NCI-H2171 (cell line): ENCODE results near the gene TTC28.

ENCODE experiments used
- DNase-seq: peaks from one replicate; lab custom pipeline; 2025; lab: John Stamatoyannopoulos, UW

The TTC28 gene

DNA sequence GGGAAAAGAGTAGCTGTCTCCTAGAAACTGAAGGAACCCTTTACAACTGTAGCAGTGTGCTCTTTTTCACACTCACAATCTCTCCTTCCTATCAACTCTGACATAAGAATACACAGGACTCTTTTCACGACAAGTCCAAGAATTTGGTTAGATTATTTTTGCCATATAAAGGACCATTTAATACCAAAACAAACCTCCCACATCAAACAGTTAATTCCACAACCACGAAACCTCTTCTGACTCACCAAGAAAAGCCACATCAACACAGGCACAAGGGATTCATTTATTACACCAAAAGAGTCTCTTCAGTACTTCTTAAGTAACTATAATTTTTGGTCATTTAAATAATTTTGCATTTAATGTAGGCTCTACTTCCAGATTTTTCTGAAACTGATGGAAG, 538.0 kb downstream of the TTC28 start:
- no peak for DNase-seq

DNA sequence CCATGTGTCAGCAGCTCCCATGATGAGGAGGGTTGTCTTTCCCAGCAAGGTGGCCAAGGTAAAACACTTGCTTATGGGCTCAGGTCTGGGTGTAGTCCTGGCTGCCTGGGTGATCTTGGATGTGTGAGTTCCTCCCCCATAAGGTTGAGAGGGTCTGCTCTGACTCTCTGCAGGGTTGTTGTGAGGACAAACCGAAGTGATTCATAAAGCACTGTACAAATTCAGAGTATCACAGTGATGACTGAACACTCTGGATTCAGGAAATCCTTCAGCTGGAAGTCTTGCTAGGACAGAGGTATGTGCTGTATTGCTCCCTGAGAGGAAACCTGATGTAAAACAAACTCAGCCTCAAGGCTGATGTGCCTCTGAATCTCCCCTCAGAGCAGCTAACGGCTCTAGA, 539.7 kb downstream of the TTC28 start:
- no peak for DNase-seq

DNA sequence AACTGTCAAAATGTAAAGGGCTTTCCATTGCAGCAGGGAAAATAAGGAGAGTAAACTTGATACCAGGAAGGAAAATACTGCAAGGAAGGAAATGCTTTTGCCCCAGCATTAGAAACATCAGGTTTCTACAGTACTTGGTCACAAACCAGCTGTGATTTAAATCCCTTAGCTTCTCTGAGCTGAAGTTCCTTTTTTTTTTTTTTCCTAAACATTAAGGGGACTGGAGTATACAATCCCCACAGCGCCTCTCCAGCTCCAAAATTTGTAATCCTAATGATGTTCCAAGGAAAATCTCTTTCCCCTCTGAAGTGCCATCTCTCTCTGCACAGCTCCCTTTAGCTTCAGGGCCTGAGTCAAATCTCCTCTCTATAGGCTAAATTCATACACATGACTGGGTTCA, 540.1 kb downstream of the TTC28 start:
- no peak for DNase-seq

DNA sequence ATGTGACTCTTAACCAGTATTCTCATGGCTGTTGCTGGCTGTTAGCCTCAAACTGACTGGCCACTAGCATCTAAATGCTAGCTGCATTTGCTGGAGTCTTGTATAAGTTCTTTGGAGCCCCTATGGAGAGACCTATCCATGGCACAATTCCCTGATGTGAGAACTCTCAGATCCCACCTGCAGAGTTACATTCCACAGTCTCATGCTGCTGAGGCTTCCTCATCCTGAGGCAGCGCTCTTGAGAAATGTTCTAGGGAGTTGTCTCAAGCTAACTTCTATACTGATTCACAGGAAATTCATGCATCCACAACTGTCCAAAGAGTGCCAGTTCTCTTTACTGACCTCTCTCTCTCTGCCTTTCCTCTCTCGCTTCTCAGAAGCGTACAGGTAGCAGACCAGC, 542.6 kb downstream of the TTC28 start:
- DNase-seq, result no peak

DNA sequence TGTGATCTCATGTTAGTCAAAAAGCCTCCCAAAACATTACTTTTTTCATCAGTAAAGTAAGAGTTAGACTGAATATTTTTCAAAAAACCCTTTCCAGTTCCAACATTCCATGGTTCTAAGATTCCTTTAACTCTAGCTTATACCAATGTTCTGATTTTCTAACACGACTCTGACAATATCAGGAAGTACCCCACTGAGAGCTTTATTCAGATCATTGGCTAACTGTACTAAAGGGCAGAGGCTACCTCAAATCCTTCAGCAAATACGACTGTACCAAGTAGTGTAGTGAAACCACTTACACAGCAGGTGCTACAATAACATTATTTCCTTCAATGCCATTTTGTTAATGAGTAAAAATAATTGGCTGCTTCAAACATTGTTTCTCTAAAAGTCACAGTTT, 547.2 kb downstream of the TTC28 start:
- no peak for DNase-seq

DNA sequence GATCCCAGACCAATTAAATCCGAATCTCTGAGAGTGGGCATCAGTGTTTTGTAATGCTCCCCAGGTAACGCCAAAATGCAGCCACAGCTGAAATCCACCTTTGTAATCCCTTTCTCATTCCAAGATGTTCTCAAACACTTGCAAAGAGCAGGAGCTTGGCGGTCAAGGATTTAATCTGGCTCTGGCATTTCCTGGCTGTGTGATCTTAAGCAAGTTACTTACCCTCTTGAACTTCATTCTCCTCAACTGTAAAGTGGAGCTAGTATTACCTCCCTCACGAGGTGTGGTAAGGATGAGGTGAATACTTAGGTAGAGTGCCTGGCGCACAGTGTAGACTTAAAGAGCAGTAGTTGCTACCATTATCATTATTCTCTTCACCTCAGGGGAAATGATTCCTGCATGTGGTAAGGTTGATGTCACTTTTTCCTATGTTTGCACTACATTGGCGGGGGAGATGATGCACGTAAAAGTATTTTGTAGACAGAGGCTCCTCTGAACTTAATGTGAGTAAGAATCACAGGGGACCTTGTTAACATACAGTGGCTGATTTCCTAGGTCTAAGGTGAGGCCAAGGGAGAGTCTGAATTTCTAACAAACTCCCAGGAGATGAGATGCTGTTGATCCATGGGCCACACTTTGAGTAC, 550.2 kb downstream of the TTC28 start:
- DNase-seq, result no peak

DNA sequence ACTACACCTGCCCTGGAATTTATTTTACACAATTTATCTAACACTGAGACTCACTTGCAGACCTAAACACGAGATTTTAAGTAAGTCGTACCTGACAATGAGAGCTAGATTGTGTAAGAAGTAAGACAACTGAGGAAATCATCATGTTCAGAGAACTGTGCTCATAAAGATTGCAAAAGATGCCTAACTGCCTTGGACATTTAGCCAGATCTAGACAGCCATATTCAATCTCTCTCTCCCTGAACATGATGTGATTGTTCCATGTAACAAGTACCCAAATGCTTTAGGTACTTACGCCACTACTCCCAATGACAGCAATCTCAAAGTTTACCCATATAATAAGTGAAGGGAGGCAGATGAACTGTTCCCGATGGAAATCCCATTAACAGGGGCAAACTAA, 550.8 kb downstream of the TTC28 start:
- no peak for DNase-seq

DNA sequence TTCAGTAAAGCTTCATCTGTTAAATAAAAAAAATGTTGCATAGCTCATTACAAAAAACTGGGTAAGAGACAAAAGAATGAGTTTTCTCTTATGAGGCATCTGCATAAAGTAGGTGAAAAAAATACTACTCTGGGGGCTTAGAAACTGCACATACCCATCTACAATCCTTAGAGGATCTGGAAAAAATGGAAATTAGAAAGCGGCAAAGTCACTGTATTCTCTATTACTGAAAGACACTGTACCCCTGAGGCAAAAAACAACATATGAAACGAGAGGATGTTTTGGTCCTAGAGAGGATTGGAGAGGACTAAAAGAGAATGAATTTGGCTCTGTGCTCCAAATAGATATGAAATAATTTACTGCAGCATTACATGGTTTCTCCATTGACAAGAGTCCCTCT, 553.8 kb downstream of the TTC28 start:
- DNase-seq, result no peak

DNA sequence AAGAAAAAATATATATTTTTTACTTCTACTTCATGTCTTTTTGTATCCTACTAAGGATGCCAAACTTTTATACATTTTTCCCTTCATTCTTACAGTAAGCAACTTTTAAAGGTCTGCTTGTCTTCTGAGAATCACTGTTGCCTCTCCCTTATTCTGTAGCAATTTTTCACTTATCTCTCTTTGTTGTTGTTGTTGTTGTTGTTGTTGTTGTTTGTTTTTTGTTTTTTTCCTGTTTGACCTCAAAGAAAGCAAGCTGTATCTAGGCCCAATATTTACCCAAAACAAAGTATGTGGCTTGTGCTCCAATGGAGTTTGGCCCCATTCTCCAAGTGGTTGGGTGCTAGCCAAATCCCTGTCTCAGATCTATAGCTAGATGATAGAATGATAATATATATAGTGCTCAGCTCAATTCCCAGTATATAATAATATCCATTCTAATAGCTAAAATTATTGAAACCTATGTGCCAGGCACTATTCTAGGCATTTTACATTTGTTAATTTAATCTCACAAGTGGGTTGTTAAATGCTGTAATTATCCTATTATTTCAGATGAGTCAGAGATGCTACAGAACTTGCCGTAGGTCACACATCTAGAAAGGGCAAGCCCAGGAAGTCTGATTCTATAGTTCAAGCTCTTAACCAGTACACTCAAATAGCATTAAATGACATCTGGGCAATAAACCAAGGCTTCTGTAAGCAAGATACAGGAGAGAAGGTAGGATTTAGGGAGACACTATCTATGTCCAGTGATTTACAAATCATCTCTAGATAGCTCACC, 555.5 kb downstream of the TTC28 start:
- no peak for DNase-seq

DNA sequence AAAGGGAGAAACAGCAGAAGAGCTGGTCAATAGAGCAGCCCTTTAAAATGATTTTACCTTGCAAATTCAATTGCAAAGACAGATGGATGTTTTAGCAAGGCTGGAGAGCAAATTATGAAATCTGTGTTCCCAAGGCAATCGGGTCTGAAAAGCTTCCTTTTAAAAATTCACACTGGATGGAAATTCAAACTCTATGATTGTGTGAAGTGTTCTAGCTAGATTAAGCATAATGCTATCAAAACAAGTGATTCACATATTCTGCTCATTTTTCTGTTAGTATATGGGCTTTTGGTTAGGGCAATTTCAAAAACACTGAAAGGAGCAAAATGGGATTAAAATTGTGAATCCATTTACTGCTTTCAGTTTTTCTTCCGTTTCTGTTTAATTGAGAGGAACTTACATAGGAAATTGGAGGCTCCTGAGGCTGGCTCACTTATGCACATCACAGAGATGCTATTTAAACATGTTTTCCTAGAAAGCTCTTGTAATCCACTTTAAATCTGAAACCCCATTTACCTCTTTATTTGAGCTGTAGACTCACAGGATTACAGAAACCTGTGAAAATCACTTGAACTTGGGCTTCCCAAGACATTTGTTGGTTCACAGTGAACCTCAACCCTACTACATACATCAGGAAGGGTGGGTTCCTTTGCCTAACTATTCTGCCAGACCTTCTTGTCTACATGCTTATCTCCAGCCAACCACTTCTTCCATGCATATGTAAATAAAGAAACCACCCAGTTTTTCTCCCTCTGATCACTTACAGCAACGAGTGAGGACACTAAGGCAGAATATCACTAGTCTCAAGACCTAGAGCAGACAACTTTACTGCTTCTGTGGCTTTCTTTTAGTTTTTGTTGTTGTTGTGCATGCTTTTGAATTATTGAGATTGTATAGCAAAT, 558.7 kb downstream of the TTC28 start:
- DNase-seq, result no peak

DNA sequence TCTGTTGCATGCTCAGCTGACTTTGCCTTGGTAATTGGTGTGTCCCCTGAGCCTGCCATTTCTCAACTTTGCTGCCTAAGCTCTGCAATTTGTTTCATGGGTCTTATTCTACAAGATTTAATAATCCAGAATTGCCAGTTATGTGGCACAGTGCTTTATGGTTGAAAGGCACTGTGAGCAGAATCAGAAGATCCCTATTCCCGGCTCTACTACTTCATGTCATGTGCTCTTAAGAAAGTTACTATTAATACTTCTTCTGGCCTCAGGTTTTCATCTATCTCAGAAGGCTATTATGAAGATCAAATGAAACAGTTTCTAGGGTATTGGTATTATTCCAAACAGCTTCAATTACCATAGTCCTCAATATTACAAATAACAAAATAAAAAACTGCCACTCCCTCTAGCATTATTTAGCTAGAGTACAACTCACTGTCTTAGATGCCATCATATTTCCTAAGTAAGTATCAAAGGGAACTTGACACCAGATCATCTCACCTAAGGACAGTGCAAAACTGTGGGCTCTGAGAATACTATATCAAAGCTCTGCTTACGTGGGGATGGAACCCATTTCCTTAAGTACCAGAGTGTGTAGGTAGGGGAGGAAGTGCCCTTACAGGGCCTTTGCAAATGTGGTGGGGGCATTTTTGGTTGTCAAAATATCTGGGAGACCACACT, 560.5 kb downstream of the TTC28 start:
- DNase-seq, result no peak

DNA sequence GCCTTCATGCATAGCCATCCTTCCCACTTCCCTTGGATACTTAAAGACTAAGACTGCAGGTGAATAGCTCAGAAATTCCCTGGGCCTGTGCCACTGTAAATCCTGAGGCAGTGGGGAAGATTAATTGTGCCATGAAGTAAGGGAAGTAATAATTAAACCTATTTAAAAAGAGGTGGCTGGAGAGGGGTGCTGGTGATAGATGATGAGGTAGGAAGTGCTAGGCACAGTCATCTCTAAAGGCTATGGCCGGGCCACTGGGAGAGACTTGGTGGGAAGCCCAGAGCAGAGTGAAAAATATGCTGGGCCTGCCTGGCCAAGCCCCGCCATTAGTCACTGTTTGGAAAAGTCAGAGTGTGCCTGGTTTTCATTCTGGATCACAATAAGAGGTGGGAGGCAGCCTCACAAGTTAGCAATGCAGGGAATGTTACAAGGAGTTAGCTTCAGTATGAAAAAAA, 563.4 kb downstream of the TTC28 start:
- DNase-seq, result no peak

DNA sequence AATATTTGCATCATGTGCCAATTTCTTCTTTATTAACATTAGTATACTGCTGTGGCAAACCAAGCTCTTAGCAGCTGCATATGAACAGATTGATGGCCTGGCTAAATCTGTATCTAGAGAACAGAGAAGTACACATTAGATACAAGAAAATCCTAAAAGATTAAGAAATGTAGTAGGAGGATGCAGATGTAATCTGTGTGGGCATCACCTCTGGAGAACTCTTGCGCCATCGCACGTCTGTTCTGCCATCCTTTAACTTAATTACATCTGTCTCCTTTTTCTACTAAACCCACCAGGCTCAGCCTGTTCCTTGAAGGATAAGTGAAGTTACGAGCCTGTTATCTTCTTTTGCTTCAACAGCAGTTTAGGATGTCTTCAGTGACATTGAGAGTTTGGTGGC, 564.2 kb downstream of the TTC28 start:
- DNase-seq, result no peak

DNA sequence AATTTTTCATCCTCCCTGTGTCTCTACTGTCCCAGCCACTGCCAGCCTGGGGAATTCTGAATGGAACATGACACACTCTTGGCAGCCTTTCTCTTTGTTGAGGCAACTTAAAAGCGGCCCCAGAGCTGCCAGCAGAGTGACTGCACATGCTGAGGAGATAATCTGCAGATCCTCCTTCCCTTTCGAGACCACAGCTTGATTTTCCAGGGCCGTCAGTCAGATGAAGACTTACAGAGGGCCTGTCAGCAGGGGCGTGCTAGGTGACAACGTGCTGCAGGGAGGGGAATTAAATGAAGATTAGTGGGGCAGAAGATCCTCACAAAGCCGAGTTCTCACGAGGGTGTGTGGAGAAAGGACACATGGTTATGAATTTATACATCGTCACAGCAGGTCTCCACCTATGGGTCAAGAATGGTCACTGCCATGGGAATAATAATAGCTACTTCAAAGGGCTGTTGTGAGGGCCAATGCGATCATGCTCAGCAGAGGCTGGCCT, 567.0 kb downstream of the TTC28 start:
- DNase-seq, result no peak

DNA sequence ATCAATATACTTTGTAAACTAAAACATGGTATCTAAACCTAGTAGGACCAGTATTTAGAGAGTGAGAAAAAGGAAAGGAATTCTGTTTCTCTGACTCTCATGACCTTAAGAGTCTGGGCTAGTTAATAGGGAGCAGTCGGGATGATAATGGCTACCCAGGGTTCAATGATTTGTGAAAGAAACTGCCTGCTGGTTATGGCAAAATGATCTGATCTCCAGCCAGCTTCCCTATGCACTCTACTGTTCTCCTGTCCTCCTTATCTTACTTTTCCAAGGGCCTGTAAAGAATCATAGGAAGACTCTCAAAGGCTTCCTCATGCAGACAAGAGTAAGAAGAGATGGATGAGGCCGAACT, 567.5 kb downstream of the TTC28 start:
- no peak for DNase-seq

DNA sequence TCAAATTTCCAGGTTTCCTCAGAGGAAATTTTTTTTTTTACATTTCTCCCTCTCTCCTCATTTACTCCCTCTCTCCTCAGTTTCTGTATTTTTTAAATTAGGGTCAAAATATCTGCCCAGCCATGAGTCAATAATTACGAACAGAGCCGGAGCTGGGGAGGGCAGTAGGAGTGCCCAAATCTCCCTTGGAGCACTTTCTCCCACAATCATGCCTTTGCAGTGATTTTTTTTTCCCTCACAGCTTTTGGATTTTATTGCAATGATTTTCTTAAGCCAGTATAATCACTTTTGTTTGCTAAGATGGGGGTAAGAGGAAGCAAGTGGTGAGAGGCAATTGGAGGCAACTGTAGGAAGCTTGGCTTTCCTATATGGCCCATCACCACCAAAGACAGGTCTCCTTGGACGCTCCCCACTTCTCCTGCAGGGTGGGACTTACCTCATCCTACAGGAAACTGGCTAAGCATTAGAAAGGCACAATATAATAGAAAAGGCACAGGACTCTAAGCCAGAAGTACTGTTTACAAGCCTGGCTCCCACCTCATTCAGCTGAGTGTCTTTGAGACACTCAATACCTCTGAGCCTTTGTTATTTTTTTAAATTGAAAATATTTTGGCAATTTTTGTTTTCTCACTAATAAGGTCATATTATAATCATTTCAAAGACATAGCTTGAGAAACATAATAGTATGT, 568.0 kb downstream of the TTC28 start:
- no peak for DNase-seq

DNA sequence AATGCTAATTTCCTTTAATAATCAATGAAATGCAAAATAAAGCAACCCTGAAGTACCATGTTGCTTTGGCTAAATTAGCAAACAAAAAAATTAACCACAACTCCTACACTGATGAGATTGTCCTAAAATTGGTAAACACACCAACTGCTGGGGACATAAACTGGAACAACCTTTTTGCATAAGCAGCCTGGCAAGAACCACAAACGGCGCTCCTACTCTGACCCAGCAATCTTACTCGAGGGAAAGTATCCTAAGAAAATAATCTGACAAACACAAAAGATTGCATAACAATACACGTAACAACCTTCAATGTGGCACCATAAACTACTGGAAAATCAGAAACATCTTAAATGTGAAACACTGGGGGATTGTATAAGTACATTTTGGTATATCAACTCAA, 570.8 kb downstream of the TTC28 start:
- no peak for DNase-seq

DNA sequence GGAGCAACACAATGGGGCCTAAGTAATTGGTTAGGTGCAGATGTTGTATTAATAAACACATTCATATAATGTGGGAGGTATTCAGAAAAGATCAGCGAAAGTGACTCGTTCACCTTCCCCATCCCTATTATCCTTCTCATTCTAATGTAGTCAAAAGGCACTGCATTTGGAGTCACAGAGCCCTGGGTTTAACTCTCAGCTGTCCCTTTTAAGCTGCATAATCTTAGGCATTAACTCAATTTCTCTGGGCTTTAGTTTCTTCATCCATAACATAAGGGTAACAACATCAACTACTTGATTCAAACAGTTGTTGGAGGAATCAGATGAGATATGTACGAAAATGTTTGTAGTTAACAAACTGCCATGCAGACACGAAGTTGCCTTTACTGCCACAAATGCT, 573.0 kb downstream of the TTC28 start:
- DNase-seq, result no peak

DNA sequence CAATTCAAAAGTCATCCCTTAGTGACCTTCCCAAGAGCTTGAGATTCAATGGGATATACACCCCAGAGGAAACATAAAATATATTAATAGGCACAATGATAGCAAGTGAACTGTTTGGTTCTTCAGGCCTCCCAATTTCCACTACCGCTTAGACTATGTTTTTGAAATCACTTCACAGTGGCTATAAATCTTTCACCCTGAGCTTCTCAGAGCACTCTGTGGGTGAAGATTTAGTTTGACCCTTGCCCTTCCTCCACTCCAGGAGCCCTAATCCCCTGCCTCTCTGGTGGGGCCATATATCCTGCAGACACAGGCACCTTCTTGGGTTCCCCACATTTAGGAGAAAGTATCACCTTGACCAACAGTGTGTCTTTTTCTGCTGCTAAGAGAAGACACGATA, 573.7 kb downstream of the TTC28 start:
- no peak for DNase-seq

DNA sequence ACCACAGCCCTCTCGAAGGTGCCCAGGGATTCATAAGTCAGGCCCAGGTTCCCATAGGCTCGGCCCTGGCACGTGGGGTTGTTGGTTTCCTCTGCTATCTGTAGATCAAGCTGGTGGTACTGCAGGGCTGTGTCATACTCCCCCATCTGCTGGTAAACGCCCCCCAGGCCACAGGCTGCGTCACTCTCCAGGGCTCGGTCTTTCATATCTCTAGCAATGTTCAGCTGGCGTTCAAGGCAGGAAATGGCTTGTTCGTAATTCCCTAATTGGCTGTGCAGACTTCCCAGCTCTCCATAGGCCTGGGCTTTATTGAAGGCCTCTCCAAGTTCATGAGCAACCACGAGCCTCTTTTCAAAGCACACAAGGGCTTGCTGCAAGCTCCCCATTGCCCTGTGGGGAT, 574.2 kb downstream of the TTC28 start:
- no peak for DNase-seq

DNA sequence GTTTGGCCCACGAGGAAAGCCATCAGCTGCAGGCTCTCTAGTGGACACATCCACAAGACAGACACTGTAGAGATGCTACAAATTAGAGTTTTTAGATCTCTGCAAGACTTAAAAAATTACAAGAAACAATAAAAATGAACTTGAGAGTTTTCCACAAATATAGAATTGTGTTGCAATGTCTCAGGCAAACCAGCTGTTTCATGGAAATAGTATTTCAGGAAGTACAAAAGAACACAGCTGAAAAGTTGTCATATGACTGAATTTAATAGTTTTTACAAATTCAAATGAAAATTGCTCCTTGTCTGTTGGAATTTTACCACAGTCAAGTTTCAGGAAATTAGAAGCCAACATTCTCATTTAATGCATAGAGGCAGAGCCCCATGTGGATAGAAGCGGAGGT, 576.0 kb downstream of the TTC28 start:
- no peak for DNase-seq
